GM19351 (cell line): ENCODE measurements around the gene MAP2K3.

Source experiments
- ATAC-seq: cut with Tn5 transposase; IDR thresholded peaks from one replicate; pipeline ENCODE4 v1.9.1; 2021; ENCODE audit warnings: mild to moderate bottlenecking, moderate library complexity; ENCODE audit not compliant: unreplicated experiment

The MAP2K3 gene

DNA sequence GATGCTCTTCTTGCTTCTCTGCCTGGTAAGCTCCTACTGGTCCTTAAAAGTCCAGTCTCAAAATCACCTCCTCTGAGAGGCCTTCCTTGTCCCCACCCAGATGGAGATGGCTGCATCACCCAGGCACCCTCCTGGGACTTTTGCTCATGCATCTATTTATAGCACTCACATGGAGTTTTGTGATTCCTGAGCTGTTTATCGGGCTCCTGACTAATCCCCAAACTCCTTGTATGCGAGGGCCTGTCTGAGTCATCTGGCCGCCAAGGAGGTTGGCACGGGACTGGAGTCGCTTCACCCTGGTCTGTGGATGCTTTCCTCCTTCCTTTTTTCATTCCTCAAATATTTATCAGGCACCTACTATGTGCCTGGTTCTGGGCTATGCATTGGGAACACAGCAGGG, 2.3 kb upstream of the MAP2K3 start:
- ATAC-seq = no peak

DNA sequence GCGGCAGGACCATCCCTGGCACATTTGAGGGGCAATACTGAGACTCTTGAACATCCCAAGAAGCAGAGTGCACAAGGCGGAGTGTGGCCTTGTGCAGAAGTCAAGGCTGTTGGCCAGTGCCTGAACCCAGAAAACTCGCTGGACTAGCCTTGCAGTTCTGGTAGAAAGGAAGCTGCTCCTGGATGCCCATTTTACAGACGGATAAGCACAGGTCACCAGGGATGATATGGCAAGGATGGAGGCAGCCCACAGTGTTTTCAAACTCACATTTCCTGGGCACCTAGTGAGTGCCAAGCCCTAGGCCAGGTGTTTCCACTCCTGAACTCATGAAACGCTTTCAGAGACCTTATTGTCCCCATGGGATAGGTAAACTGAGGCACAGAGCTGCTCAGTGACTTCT, 1.7 kb upstream of the MAP2K3 start:
- ATAC-seq = no peak

DNA sequence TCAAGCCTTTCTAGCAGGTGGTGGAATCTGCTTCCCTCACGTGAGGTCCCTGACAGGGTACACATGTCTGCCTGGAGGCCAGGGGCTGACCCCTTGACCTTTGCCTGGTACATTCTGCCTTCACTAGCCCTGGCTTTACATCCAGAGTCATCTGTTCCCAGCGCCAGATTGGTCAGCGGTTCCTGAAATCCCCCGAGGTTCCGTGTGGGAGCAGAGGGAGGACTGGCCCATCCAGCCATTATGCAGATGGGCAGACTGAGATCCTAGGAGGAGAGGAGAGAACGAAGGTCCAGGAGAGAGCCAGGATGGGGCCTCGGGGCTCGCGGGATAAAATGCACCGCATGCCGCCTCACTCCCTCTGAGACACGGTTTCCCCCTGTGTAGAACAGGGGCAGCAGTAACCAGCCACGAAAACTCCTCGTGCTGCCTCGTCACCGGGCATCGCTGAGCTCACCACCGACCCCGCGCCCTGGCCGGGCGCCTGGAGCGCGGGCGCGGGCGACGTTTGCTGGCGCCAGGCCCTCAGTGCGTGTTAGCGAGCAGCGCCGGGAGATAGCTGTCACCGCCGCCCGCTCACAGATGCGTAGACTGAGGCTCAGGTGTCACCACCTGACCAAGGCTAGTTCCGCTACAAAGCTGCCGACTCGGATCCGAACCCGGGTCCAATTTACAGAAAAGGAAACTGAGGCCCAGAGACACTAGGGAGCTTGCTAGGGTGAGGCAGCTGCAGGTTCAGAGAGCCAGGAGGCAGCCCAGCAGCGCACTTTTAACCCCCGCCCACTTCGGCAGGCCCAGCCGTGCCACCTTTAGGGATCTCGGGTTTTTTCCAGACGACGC, 811 bp upstream of the MAP2K3 start:
- ATAC-seq = peak; percentile 6

DNA sequence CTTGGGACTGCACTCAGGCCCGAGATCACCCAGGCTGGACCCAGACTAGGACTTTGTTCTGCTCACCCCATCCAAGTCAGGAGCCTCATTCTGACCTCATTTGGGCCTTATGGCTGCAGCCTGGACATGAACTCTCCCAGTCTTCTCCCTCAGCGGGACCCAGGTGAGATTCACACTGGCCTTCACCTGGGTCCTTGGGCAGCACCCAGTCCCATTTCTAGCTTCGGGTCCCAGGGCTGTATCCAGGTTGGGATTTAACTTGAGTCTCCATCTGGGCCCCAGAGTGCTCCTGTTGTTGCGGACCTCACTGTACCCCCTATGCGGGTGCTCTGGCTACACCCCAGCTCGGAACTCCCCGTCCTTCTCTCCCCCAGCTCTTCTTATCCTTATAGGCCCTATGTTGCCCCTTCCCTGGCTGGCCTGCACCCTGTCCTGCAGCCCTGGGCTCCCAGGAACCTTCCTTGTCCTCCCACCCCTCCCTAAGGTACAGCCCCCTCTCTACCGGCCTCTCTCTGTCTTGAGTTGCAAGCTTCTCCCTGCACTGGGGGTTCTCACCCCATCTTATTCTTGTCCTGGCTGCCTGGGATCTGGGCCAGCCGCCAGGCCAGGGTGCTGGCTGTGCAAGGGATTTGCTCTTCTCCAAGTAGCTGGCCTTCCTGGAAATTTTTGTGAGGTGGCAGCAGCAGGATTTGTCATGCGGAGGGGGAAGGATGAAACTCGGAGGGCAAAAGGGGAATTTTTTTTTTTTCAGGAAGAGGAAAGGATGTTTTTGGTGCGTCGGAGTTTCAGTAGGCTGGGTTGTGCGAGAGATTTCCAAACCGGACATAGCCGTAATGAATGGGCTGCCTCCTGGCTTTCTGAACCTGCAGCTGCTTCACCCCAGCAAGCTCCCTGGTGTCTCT, 904 bp downstream of the MAP2K3 start:
- ATAC-seq = no peak

DNA sequence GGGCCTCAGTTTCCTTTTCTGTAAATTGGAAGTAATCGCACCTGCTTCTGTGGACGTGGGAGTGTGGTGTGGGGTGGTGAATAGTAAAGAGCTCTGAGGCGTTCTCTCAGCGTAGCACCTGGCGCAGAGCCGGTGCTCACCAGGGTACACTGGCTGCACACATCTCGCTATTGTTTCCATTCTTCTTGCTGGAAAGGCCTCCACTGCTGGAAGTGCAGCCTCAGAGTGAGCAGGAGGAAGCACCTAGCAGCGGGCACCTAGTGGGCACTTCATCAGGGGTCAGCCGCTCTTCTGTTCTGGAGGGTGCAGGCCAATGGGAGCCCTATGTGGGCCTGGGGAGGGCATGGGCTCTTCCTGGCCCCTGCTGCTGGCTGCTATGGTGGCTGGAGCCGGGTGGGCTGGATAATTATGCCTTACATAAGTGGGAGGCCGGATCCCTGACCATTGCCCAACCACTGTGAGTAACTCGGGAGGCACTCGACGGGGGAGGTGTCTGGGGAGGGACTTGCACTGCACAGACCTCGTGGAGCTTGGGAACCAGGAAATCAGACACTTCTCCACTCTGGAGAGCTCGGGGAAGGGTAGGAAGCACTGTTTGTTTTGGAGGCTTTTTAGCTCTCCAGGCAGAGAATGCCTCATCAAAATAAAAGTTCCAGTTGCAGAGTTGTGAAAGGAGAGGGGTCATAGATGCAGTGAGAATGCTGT, 1.7 kb downstream of the MAP2K3 start:
- ATAC-seq = no peak

DNA sequence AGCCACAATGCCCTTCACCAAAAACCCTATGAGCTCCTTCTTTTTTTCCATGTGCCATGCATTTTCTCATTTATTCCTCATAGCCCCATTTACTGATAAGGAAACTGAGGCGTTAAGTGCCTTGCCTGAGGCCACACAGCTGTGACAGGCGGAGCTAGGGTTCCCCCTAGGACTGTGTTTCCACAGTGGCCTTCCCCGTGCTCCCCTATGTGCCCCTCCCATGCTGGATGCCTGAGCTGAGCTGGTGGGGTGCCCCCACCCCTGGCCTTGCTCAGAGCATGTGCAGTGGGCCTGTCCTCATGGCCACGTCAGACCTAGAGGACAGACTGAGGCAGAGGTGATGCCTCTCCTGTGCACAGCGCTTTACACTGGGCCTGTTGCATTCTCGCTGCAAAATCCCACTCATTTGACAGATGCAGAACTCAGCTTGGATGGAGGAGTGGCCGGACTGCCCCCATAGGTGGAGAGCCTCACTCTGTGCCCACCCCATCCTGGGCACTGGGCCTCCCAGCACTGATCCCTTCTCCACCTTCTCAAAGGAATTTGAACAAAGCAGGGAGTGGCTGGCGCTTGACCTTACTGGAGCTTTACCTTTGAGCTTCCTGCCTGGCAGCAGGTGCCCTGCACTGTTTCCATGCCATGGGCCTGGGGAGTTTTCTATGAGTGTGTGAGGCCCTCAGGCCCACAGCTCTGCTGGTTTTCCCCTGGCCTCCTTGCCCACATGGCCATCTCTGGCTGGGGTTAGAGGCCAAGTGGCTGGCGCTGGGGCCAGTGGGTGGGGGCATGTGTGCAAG, 2.6 kb downstream of the MAP2K3 start:
- no peak for ATAC-seq

DNA sequence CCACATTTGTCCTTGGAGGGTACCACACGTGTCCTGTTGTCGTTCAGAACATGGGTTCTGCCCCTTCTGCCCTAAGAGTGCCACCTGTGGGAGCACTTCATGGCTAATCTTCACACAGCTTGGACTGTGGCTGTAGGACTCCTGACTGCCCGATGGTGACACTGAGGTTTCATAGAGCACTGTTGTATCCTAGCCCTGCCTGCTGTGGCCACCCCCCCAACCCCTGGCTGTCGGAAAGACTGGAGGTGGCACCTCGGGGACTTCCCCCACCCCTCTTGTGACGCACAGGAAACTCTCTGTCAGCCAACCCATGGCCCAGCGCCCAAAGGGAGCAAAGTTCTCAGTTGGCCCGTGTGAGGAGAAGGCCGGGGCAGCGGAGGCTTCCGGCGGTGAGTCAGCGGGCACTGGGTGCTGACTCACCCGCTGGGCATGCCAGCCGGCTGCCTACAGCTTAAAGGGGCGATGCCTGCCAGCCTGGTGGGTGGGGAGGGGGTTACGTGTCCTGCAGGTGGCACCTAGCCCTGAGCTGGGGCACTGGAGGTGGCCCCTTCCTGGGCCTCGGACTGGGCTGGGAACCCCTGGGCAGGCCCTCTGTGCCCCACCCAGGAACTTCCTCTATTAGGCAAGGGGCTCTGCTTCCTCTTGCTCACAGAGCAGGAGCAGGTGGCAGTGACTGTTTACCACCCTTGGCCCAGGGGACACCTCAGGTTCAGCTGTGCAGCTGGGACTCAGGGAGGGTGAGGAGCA, 3.4 kb downstream of the MAP2K3 start:
- ATAC-seq = peak; percentile 31

DNA sequence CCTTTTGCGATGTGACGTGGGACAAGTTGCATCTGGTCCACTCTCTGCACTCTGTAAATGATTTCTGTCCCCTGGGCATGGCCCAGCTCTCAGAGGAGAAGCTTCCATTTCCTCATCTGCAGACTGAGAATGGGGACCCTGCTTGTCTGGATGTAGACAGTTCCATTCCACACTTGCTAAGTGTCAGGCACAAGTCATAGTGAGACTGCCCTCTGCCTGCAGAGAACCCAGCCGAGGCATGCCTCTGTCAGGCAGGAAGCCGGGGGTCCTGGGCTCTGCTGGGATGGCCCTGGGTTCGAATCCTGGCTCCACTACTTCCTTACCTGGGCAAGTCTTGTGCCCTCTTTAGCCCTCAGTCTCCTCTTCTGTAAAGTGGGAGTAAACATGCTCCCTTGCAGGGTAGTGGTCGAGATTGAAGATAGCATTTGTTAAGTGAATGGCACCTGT, 4.1 kb downstream of the MAP2K3 start:
- peak; percentile 15 for ATAC-seq

DNA sequence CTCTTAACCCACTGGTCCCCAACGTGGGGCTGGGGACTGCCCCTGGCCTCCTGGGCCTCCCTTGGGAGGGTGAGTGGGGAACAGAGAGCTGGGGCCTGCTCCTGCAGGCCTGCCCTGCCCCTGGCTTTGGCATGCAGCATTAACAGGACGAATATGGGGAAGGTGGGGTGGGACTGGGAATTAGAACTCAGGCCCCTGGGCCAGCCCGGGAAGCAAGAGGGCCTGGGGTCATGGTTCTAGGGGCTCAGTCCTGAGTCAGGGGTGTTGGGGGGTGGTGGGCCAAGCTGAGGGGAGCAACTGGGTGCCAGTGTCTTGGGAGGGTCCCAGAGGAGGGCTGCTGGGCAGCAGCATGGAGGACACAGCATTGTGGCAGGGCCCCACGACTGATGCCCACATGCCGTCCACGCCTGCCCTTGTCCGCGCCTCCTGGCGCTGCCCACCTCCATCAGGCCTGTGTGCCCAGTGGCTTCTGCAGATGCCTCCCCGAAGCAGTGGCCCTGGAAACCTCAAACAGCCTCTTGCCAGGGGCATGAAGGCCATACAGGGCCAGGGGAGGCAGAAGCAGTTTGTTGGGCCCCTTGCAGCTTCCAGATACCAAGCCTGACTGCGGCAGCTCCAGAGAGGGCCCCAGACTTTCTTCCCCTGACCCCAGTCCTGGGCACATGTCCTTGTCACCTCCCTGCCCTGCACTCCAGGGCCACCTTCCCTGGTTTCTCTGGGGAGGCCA, 4.8 kb downstream of the MAP2K3 start:
- ATAC-seq = no peak

DNA sequence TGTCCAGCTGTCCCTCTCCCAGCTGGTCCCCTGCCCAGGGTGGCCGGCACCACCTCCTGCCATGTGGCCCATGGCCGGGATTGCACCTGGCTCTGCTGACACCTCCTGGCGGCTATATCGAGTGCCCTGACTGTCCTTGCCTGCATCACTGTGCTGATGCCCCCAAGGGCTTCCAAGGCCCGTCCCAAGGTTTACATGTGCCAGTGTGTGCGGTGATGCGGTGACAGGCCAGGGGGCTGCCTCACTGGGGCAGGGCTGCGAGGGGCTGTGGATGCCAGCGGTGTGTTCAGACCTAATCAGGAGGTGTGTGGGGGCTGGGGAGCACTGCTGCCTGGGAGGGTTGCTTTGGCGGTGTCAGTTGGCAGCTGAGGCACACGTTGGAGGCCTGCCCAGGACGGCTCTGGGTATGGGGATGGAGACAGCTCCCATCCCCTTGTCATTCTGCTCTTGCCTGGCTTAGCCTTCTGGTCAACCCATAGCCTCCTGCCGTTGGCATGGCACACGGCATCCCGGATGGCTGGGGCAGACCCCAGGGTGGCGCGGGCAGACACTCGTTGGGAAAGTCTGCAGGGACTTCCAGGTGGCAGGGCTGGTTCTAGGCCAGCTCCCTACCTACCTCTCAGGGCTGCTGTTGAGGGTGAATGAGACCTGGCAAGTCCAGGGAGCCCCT, 5.5 kb downstream of the MAP2K3 start:
- no peak for ATAC-seq

DNA sequence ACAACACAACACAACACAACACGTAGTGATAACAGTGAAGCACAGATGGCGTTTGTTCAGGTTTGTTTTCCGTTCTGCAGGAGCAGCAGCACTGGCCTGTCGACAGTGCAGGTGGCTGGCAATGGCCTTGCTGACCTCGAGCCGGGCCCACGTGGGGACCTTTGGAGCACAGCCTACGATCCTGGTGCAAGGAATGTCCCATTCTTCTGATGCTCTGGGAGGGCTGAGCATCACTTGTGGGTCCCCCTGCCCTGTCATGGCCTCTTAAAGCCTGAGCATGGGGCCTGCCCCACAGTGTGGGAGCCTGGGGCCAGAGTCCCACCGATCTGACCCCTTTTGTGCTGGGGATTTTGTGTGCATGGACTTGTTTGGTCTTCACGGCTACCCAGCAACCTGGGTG, 6.8 kb downstream of the MAP2K3 start:
- ATAC-seq = no peak

DNA sequence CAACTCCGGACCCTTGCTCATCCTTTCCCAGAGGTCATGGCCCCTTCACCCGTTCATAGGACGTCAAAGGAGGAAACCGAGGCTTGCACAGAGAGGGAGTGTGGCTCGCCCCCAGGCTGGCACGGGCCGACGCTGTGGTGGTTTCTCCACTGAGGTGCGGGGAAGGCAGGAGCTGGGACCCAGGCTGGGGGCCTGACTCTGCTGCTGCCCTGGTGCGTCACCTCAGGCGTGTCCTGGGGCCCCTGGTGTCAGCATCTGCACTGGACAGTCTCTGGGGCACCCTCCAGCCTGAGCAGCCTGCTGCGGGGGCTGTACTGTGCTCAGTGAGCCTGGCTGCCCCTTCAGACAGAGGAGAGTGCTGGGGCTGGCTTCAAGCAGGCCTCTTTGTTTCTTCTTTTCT, 7.4 kb downstream of the MAP2K3 start:
- no peak for ATAC-seq

DNA sequence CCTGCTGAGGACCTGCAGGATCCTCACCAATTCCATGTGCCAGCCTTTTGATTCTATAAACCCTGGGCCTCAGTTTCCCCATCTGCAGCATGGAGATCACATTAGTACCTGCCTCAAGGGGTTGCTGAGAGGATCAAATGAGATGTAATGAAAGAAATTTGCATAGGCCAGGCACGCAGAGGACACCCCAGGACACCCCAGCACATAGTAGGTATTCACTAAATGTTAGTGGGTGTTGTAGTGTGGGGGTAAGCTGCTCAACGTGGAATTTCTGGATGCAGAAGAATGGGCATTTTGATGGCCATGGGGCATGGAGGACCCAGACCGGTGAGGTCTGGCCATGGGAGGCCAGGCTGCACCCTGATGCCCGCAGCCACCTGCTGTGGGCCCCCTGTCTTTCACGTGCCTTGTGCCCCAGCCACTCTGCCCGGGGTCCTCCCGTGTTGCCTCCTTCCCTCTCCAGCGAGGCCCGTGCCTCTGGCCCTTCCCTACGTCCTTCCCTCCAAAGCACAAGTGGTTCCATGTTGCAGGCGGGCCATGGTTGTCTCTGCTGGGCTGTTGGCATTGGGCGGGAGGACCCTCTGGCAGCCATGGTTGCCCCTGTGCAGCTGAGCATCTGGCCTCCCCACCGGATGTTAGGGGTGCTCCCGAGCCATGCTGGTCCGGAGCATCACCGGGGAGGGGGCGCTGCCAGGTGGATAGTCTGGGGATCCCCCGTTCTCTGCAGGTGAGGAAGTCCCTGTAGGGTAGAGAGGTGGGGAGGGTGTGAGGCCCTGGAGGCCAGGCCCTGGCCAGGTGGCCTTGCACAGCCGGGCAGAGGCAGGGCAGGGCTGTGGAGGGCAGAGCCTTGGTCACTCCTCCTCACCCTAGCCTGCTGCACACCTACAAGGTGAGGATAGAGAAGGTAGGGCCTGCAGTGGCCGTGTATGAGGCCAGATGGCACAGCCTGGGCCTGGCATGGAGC, 8.6 kb downstream of the MAP2K3 start:
- no peak for ATAC-seq

DNA sequence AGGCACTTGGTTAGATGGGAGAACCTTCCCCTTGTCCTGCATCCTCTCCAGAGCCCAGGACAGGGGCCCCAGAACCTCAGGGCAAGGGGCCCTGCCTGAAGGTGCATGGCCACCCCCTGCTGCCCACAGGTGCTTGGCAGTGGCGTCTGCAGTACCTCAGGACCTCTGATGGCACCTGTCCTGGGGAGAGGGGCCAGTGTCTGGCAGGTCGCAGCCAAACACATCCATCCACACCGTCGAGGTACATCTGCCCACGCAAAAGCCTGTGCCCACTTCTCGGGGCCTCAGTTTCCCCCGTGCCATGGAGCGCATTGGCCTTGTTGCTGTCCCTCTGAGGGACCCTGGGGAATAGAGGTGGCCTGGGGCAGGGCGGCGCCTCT, 9.3 kb downstream of the MAP2K3 start:
- no peak for ATAC-seq

DNA sequence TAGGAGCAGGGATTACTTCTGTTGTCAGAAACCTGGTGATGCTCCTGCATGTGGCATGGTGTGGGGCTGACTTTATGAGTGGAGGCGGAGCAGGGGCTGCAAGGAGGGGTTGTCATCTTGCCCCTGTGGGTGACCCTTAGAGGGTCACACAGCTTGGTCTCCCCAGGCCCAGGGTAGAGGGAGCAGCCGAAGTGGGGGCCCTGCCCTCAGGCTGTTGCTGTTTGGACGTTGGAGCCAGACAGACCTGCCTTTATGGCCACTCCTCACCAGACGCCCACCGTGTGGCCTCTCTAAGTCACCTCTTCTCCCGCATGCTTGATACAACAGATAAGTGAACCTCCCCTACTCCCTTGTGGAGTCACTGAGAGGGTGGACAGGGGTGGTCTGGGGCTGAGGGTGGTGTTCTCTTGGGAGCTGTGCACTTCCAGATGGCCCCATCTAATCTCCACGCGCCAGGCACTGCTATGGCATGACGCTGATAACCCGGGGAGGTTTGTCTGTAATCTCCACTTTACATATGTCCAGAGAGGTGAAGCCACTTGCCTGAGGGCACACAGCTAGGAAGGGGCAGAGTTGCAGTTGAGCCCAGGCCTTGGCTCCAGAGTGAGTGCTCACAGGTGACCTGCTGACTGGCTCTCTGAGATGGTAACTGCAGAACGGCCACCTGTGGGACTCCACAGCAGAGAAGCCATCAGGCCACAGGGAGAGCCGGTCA, 10.0 kb downstream of the MAP2K3 start:
- ATAC-seq = no peak

DNA sequence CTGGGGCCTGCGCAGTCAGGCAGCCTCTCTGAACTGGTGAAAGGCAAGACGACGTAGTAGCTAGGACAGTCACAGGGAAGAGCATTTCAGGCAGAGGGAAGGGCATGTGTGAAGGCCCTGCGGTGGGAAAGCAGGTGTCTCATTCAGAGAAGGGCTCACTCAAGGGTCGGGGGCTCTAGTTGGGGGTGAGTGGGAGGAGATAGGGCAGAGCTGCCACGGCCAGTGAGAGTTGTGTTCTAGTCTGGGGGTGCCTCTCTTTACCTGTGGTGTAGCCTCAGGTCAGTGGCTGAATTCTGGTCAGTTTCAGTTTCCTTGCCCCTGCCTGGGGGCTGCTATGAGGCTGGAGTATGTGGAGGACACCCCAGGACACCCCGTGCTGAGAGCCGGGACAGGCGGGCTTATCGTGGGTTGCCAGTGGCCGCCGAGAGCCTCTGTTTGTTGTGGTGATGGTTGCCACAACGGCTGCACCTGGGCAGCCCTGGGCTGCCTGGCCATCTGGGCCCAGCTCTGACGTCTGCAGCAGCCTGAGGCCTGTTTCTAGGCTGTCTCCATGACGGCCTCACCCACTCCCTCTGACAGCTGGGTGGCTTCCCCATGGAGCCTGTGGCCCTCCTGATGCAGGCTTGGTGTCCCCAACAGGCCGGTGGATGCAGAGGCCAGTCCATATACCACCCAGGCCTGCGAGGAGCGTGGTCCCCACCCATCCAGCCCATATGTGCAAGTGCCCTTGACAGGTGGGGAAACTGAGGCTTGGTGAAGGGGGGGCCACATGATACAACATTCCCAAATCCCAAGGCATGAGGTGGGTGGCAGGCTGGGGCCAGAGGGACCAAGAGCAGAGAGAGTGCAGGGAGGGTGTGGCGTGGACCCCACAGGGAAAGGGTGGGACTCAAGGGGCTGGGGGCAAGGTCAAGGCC, 10.8 kb downstream of the MAP2K3 start:
- ATAC-seq = no peak
